K562 (cell line): Measurements from ENCODE around the gene SAMD14. TPM values are rescaled to one million over a fixed set of nuclear protein-coding genes. Genes with fewer than 3 reads are reported as not detected.

Source experiments
- ATAC-seq: fragments of 200-7000 bp; cut with Tn5 transposase; 3 replicates; pipeline ENCODE4 v1.9.1; 2020; ENCODE audit warnings: moderate library complexity
- BruUV-seq: library from RNA; stranded (reverse); fragments of 400-500 nt; replicated peaks from 2 replicates; lab custom pipeline; 2021; lab: Mats Ljungman, UMichigan
- CTCF ChIA-PET: fragments of 300-600 bp; formaldehyde crosslinking; extraction: SDS; loops from one replicate; lab custom pipeline; 2021; ENCODE audit warnings: low intra/inter-chr PET ratio; lab: Yijun Ruan, JAX
- POLR2A ChIA-PET: fragments of 300-600, 350-650 bp; sonication (Branson Sonifier 250); formaldehyde crosslinking; extraction: SDS; loops from one replicate; lab custom pipeline; 2021; ENCODE audit warnings: antibody characterized with exemption, inconsistent platforms; lab: Yijun Ruan, JAX
- DNase-seq, 4 experiments: peaks; one replicate each; pipeline versions ENCODE4 v3.0.0 to v3.0.0-alpha.2; 2011 to 2018; ENCODE audit warnings: low spot score in 3 of 4, mixed read lengths in 3 of 4; ENCODE audit errors: extremely low read depth in 1 of 4
- FAIRE-seq: peaks from 2 replicates; lab custom pipeline; 2011; peaks lifted over from hg19 to GRCh38; lab: Jason Lieb, UNC
- H2AFZ ChIP-seq: 2 replicates; pipeline ENCODE4 v1.6.0; 2011; ENCODE audit warnings: low read depth, low read length, control low read depth, inconsistent platforms
- H3K27ac ChIP-seq: fragments of 200-600 bp; 3 replicates; pipeline ENCODE4 v1.8.0; 2011; ENCODE audit warnings: low read depth, mild to moderate bottlenecking, control low read depth, inconsistent platforms, low read length, moderate library complexity, mixed read lengths; ENCODE audit errors: extremely low read depth
- H3K27me3 ChIP-seq, 2 experiments: fragments of 300-600 bp in 1 of 2; 2 replicates in 1 of 2; 3 replicates in 1 of 2; pipeline versions ENCODE4 v1.6.0 to v1.8.0; 2011; ENCODE audit warnings: inconsistent platforms in 2 of 2, low read length in 2 of 2, mild to moderate bottlenecking in 1 of 2, mixed read lengths in 1 of 2, moderate library complexity in 1 of 2; ENCODE audit not compliant: control insufficient read depth in 2 of 2, insufficient read depth in 2 of 2
- H3K36me3 ChIP-seq: fragments of 300-600 bp; 3 replicates; pipeline ENCODE4 v1.8.0; 2011; ENCODE audit warnings: mild to moderate bottlenecking, low read length, inconsistent platforms; ENCODE audit not compliant: control insufficient read depth, insufficient read depth
- H3K4me1 ChIP-seq, 2 experiments: fragments of 200-600 bp in 1 of 2; replicated peaks in 1 of 2; 2 replicates in 1 of 2; 3 replicates in 1 of 2; pipeline versions ENCODE4 v1.5.1 to v1.8.0; 2011; ENCODE audit warnings: inconsistent platforms in 2 of 2, low read length in 2 of 2, mild to moderate bottlenecking in 1 of 2, mixed read lengths in 1 of 2, moderate library complexity in 1 of 2; ENCODE audit not compliant: control insufficient read depth in 2 of 2, insufficient read depth in 2 of 2
- H3K4me2 ChIP-seq: 2 replicates; pipeline ENCODE4 v1.6.1; 2011; ENCODE audit warnings: low read length, control low read depth, inconsistent platforms, mixed read lengths; ENCODE audit not compliant: insufficient read depth
- H3K4me3 ChIP-seq: fragments of 200-600 bp; sonication (generic), shearing (Covaris generic); 2 replicates; pipeline ENCODE4 v1.5.1; 2016; ENCODE audit warnings: control low read depth, inconsistent platforms
- H3K79me2 ChIP-seq: fragments of 200-600 bp; 3 replicates; pipeline ENCODE4 v1.8.0; 2011; ENCODE audit warnings: low read length, inconsistent platforms; ENCODE audit not compliant: control insufficient read depth, insufficient read depth
- H3K9ac ChIP-seq, 2 experiments: 2 replicates each; pipeline versions ENCODE4 v1.6.0 to v1.6.1; 2011; ENCODE audit warnings: low read depth in 2 of 2, low read length in 2 of 2, control low read depth in 1 of 2, inconsistent platforms in 1 of 2, mild to moderate bottlenecking in 1 of 2, mixed read lengths in 1 of 2; ENCODE audit not compliant: insufficient read depth in 1 of 2
- H3K9me1 ChIP-seq: one replicate; pipeline ENCODE4 v1.6.0; 2011; ENCODE audit warnings: inconsistent platforms, mild to moderate bottlenecking, low read length, moderate library complexity; ENCODE audit not compliant: control insufficient read depth, insufficient read depth
- H3K9me3 ChIP-seq: replicated peaks from 2 replicates; pipeline ENCODE4 v1.5.1; 2011; ENCODE audit warnings: low read depth, low read length, inconsistent platforms; ENCODE audit not compliant: control insufficient read depth, insufficient read depth
- H4K20me1 ChIP-seq: replicated peaks from 2 replicates; pipeline ENCODE4 v1.6.1; 2011; ENCODE audit warnings: low read length, inconsistent platforms, mixed read lengths; ENCODE audit not compliant: control insufficient read depth, insufficient read depth
- DPF2 ChIP-seq: fragments of 450-650 bp; IDR thresholded peaks from 2 replicates; pipeline ENCODE4 v1.6.1; 2016
- EP300 ChIP-seq: IDR thresholded peaks from 2 replicates; pipeline ENCODE4 v1.6.1; 2012; ENCODE audit warnings: low read length, improper control_type of control experiment
- MECOM ChIP-seq: fragments of 250-450 bp; sonication (Bioruptor Pico); IDR thresholded peaks from 2 replicates; pipeline ENCODE4 v1.8.0; 2022; ENCODE audit warnings: inconsistent platforms
- NELFE ChIP-seq: IDR thresholded peaks from 2 replicates; pipeline ENCODE4 v1.6.1; 2011; ENCODE audit warnings: mild to moderate bottlenecking; ENCODE audit not compliant: insufficient read depth, insufficient read length
- NFATC3 ChIP-seq: fragments of 450-650 bp; IDR thresholded peaks from 2 replicates; pipeline ENCODE4 v1.6.1; 2017; ENCODE audit warnings: mild to moderate bottlenecking
- REST ChIP-seq, 2 experiments: fragments of 450-650 bp; formaldehyde crosslinking in 1 of 2; IDR thresholded peaks; 2 replicates each; pipeline versions ENCODE4 v1.4.0 to v1.6.1; 2014 to 2020; ENCODE audit warnings: mild to moderate bottlenecking in 2 of 2, borderline replicate concordance in 1 of 2, low read depth in 1 of 2
- TARDBP ChIP-seq: fragments of 450-650 bp; IDR thresholded peaks from 2 replicates; pipeline ENCODE4 v1.6.1; 2016
- WHSC1 ChIP-seq: IDR thresholded peaks from one replicate; pipeline ENCODE4 v1.6.1; 2012; ENCODE audit warnings: low read length, control low read depth, inconsistent platforms
- ZBTB2 ChIP-seq: fragments of 450-650 bp; IDR thresholded peaks from 2 replicates; pipeline ENCODE4 v1.6.1; 2016; ENCODE audit warnings: antibody characterized with exemption
- ZBTB8A ChIP-seq: fragments of 450-650 bp; IDR thresholded peaks from 2 replicates; pipeline ENCODE4 v1.6.1; 2018; ENCODE audit warnings: mild to moderate bottlenecking, moderate library complexity; ENCODE audit not compliant: partially characterized antibody
- WGBS: fragments of 100-300 bp; shearing (Covaris generic); methylation state at CpG from one replicate; pipeline ENCODE4 v1.1.6; 2016; ENCODE audit warnings: low coverage, mixed read lengths; ENCODE audit not compliant: insufficient coverage; ENCODE audit errors: missing lambda C conversion rate; 5-methylcytosine and 5-hydroxymethylcytosine counted together
- in situ Hi-C: fragments of 300-500 bp; cut with MboI; formaldehyde crosslinking; loops from 4 replicates; pipeline ENCODE4 v1.15.0; 2018; ENCODE audit warnings: inconsistent platforms, mixed read lengths
- intact Hi-C: fragments of 100-400 bp; cut with micrococcal nuclease; formaldehyde crosslinking; loops from 2 replicates; pipeline ENCODE4 v1.14.2; 2022
- polyA plus RNA-seq, 8 experiments: library from polyadenylated mRNA; depleted of rRNA in 4 of 8; stranded (reverse) in 5 of 8; unstranded in 3 of 8; fragments of >200 nt; fragmentation: Nextera tagmentation in 2 of 8; fragmentation: Illumina TruSeq in 1 of 8; extraction: Ambion mirVana in 2 of 8; extraction: Trizol in 1 of 8; gene quantifications; 2 replicates each; pipeline versions ENCODE4 v1.2.1 to v1.2.3, GENCODE V29; 2011 to 2014; ENCODE audit warnings: inconsistent platforms in 1 of 8, missing spikeins in 1 of 8
- total RNA-seq, 7 experiments: library from RNA; depleted of rRNA in 6 of 7; stranded (reverse); fragments of >200 nt in 6 of 7; fragmentation: Illumina TruSeq in 2 of 7; extraction: Trizol in 2 of 7; gene quantifications; 2 replicates each; pipeline versions ENCODE4 v1.2.1 to v1.2.3, GENCODE V29; 2011 to 2021; ENCODE audit warnings: low replicate concordance in 1 of 7

The SAMD14 gene
- total and polyA plus RNA-seq, 9 of the 15 experiments (the other 6 are each of a cell fraction or from before 2014, with no cell fraction given), result 0.04 to 0.07 TPM; not detected in 7

- peaks cover 0 to 21% of the 10 kb centered on the region in 2 experiments; a peak in 2 of 5 replicates for H3K4me1 ChIP-seq
- ATAC-seq (no peak), FAIRE-seq (no peak)
These were observed 42.2 kb upstream of the SAMD14 start for GRCh38 chr17:50172130-50172529.

More at GRCh38 chr17:50172130-50172529, 42.2 kb upstream of the SAMD14 start:
- no peak for DNase-seq
- POLR2A ChIA-PET, result no interaction called here
- H3K27ac ChIP-seq, result no peak overlapping the region
- H2AFZ ChIP-seq, result no peak overlapping the region
- H3K79me2 ChIP-seq, result no peaks in the 10 kb centered on the region
- CTCF ChIA-PET, result no interaction called here
- H3K36me3 ChIP-seq, result no peaks in the 10 kb centered on the region
- H3K4me3 ChIP-seq, result no peak overlapping the region
- no peaks in the 10 kb centered on the region for H3K9me1 ChIP-seq
- H3K9ac ChIP-seq, result no peak overlapping the region
- no peaks in the 10 kb centered on the region for H3K9me3 ChIP-seq
- no TSS peak for BruUV-seq
- TF ChIP-seq REST (IDR thresholded peaks at IDR 0.05; ENCODE audit: borderline replicate concordance), result no peak
- no peak for TF ChIP-seq REST (CRISPR knock-in tag; IDR thresholded peaks at IDR 0.05; ENCODE audit: low read depth)
- TF ChIP-seq EP300, result no peak
- TF ChIP-seq MECOM, result no peak
- TF ChIP-seq ZBTB8A, result no peak
- no peak for TF ChIP-seq WHSC1
- TF ChIP-seq NFATC3, result no peak
- no peak for TF ChIP-seq NELFE
- TF ChIP-seq DPF2, result no peak
- no peak for TF ChIP-seq ZBTB2
- no peak for TF ChIP-seq TARDBP
- H4K20me1 ChIP-seq, result peaks cover 13% of the 10 kb centered on the region
- intact Hi-C loops (no loop called here), in situ Hi-C loops (no loop called here)
- WGBS, result 42% methylated on average over 9 of the region's 11 CpGs
- H3K4me2 ChIP-seq, result no peak overlapping the region
- peaks cover 2 to 18% of the 10 kb centered on the region in 2 experiments; a peak in 2 of 5 replicates for H3K27me3 ChIP-seq
